H1 (cell line): ENCODE measurements around the gene MRPS12. TPM values are rescaled to one million over a fixed set of nuclear protein-coding genes. Genes with fewer than 3 reads are reported as not detected.

Experiments
- CEBPB ChIP-seq: IDR thresholded peaks from 2 replicates; pipeline ENCODE4 v1.6.1; 2012; ENCODE audit warnings: low read depth, low read length
- JUN ChIP-seq: IDR thresholded peaks from 2 replicates; pipeline ENCODE4 v1.6.1; 2011; ENCODE audit warnings: low read depth, mild to moderate bottlenecking, improper control_type of control experiment, low read length
- PHF8 ChIP-seq: fragments of 200-600 bp; sonication (generic); conservative IDR thresholded peaks from 2 replicates; pipeline ENCODE4 v1.7.1; 2012; ENCODE audit warnings: low read depth, mild to moderate bottlenecking, inconsistent platforms, low read length, moderate library complexity
- SAP30 ChIP-seq: fragments of 300-600 bp; sonication (generic); IDR thresholded peaks from 2 replicates; pipeline ENCODE4 v1.7.1; 2012; ENCODE audit warnings: low read length, moderate library complexity, mild to moderate bottlenecking, inconsistent platforms; ENCODE audit not compliant: insufficient read depth, insufficient replicate concordance
- TCF12 ChIP-seq: IDR thresholded peaks from 2 replicates; pipeline ENCODE4 v1.6.1; 2011; ENCODE audit warnings: low read depth, mild to moderate bottlenecking, low read length
- ZNF274 ChIP-seq: IDR thresholded peaks from 2 replicates; pipeline ENCODE4 v1.7.0; 2012; ENCODE audit warnings: low read length, borderline replicate concordance; ENCODE audit errors: extremely low read depth
- polyA plus RNA-seq, 7 experiments: library from polyadenylated mRNA; depleted of rRNA in 3 of 7; stranded (reverse) in 5 of 7; unstranded in 2 of 7; fragments of >200 nt in 5 of 7; fragments of 200-250 nt in 2 of 7; gene quantifications; 1 replicate in 5 of 7; 2 replicates in 1 of 7; 4 replicates in 1 of 7; pipeline versions ENCODE4 v1.2.1 to v1.2.3, GENCODE V29; 2011 to 2013; ENCODE audit warnings: missing spikeins in 2 of 7, mixed read lengths in 2 of 7
- total RNA-seq: library from RNA; stranded (reverse); fragmentation: NEBNext Ultra II Directional; extraction: Animal tissue kit (Norgen Biotek cat#: 25700); gene quantifications from 2 replicates; pipeline ENCODE4 v1.2.1, GENCODE V29; 2021
- TF ChIP-seq, protein P1 (sequence below): fragments of 300-600 bp; sonication (generic); IDR thresholded peaks from 2 replicates; pipeline ENCODE4 v1.7.1; 2012; ENCODE audit warnings: low read length, moderate library complexity, mild to moderate bottlenecking, inconsistent platforms; ENCODE audit not compliant: insufficient replicate concordance
- TF ChIP-seq, protein P2 (sequence below): IDR thresholded peaks from 2 replicates; pipeline ENCODE4 v1.6.1; 2011; ENCODE audit warnings: low read depth, mild to moderate bottlenecking, low read length; ENCODE audit not compliant: insufficient read depth
- TF ChIP-seq, protein P3 (sequence below): IDR thresholded peaks from 2 replicates; pipeline ENCODE4 v1.6.1; 2012; ENCODE audit warnings: inconsistent platforms

Gene MRPS12
- total and polyA plus RNA-seq, 2 of the 8 experiments (the other 6 are each of a cell fraction or from before 2014, with no cell fraction given): 79.0 to 175 TPM

DNA sequence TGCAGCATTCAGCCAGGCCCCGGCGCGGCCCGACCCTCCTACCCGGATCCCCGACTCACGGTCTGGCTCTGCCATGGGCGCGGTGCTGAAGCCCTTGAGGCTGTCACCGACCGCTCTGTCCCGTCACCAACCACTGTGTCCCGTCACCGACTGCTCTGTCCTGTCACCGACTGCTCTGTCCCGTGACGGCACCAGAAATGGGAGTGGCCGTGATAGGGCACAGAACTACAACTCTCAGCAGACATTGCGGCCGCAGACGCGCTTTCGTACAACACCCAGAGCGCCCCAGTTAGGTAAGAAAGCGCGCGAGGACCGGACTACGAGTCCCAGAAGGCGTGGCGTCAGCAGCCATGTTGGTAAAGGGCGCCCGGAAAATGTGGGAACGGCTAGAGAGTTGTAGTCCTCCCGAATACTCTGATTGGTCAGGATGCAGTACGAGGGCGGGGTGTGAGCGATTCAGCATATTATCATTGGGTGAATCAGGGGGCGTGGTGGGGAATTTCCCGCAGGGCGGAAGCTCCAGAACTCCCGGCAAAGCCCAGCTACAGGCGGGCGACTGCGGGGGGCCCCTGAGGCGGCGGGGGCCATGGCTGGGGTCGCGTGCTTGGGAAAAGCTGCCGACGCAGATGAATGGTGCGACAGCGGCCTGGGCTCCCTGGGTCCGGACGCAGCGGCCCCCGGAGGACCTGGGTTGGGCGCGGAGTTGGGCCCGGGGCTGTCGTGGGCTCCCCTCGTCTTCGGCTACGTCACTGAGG is 31.1 kb upstream of the MRPS12 start, which contains the start of the genes NFKBIB and SIRT2 (continued):
- TF ChIP-seq ZNF274 (no peak), SAP30 (peak; percentile 55), JUN (no peak), TCF12 (no peak), PHF8 (peak; percentile 73), CEBPB (peak; percentile 23)
- TF ChIP-seq, protein P1, sequence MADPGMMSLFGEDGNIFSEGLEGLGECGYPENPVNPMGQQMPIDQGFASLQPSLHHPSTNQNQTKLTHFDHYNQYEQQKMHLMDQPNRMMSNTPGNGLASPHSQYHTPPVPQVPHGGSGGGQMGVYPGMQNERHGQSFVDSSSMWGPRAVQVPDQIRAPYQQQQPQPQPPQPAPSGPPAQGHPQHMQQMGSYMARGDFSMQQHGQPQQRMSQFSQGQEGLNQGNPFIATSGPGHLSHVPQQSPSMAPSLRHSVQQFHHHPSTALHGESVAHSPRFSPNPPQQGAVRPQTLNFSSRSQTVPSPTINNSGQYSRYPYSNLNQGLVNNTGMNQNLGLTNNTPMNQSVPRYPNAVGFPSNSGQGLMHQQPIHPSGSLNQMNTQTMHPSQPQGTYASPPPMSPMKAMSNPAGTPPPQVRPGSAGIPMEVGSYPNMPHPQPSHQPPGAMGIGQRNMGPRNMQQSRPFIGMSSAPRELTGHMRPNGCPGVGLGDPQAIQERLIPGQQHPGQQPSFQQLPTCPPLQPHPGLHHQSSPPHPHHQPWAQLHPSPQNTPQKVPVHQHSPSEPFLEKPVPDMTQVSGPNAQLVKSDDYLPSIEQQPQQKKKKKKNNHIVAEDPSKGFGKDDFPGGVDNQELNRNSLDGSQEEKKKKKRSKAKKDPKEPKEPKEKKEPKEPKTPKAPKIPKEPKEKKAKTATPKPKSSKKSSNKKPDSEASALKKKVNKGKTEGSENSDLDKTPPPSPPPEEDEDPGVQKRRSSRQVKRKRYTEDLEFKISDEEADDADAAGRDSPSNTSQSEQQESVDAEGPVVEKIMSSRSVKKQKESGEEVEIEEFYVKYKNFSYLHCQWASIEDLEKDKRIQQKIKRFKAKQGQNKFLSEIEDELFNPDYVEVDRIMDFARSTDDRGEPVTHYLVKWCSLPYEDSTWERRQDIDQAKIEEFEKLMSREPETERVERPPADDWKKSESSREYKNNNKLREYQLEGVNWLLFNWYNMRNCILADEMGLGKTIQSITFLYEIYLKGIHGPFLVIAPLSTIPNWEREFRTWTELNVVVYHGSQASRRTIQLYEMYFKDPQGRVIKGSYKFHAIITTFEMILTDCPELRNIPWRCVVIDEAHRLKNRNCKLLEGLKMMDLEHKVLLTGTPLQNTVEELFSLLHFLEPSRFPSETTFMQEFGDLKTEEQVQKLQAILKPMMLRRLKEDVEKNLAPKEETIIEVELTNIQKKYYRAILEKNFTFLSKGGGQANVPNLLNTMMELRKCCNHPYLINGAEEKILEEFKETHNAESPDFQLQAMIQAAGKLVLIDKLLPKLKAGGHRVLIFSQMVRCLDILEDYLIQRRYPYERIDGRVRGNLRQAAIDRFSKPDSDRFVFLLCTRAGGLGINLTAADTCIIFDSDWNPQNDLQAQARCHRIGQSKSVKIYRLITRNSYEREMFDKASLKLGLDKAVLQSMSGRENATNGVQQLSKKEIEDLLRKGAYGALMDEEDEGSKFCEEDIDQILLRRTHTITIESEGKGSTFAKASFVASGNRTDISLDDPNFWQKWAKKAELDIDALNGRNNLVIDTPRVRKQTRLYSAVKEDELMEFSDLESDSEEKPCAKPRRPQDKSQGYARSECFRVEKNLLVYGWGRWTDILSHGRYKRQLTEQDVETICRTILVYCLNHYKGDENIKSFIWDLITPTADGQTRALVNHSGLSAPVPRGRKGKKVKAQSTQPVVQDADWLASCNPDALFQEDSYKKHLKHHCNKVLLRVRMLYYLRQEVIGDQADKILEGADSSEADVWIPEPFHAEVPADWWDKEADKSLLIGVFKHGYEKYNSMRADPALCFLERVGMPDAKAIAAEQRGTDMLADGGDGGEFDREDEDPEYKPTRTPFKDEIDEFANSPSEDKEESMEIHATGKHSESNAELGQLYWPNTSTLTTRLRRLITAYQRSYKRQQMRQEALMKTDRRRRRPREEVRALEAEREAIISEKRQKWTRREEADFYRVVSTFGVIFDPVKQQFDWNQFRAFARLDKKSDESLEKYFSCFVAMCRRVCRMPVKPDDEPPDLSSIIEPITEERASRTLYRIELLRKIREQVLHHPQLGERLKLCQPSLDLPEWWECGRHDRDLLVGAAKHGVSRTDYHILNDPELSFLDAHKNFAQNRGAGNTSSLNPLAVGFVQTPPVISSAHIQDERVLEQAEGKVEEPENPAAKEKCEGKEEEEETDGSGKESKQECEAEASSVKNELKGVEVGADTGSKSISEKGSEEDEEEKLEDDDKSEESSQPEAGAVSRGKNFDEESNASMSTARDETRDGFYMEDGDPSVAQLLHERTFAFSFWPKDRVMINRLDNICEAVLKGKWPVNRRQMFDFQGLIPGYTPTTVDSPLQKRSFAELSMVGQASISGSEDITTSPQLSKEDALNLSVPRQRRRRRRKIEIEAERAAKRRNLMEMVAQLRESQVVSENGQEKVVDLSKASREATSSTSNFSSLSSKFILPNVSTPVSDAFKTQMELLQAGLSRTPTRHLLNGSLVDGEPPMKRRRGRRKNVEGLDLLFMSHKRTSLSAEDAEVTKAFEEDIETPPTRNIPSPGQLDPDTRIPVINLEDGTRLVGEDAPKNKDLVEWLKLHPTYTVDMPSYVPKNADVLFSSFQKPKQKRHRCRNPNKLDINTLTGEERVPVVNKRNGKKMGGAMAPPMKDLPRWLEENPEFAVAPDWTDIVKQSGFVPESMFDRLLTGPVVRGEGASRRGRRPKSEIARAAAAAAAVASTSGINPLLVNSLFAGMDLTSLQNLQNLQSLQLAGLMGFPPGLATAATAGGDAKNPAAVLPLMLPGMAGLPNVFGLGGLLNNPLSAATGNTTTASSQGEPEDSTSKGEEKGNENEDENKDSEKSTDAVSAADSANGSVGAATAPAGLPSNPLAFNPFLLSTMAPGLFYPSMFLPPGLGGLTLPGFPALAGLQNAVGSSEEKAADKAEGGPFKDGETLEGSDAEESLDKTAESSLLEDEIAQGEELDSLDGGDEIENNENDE: no peak
- TF ChIP-seq, protein P2, sequence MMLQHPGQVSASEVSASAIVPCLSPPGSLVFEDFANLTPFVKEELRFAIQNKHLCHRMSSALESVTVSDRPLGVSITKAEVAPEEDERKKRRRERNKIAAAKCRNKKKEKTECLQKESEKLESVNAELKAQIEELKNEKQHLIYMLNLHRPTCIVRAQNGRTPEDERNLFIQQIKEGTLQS: peak; percentile 76
- TF ChIP-seq, protein P3, sequence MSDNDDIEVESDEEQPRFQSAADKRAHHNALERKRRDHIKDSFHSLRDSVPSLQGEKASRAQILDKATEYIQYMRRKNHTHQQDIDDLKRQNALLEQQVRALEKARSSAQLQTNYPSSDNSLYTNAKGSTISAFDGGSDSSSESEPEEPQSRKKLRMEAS: peak; percentile 57; the same call in 1 of the 2 replicates
